Mesendoderm (in vitro differentiated cells): ENCODE results near the gene PARD3B. TPM values are rescaled to one million over a fixed set of nuclear protein-coding genes. Genes with fewer than 3 reads are reported as not detected.

Experiments used
- DNase-seq: peaks from one replicate; pipeline ENCODE4 v3.0.0; 2013
- H2AK5ac ChIP-seq: 2 replicates; pipeline ENCODE4 v1.6.1; 2013; ENCODE audit warnings: low read length, inconsistent platforms
- H2BK120ac ChIP-seq: 2 replicates; pipeline ENCODE4 v1.6.1; 2013; ENCODE audit warnings: low read depth, mild to moderate bottlenecking, low read length, moderate library complexity, mixed read lengths
- H2BK15ac ChIP-seq: replicated peaks from 2 replicates; pipeline ENCODE4 v1.6.1; 2013; ENCODE audit warnings: low read depth, mild to moderate bottlenecking, moderate library complexity
- H2BK5ac ChIP-seq: 2 replicates; pipeline ENCODE4 v1.6.1; 2013; ENCODE audit warnings: low read length, inconsistent platforms
- H3K18ac ChIP-seq: 2 replicates; pipeline ENCODE4 v1.6.1; 2013; ENCODE audit warnings: mild to moderate bottlenecking, low read length, mixed read lengths
- H3K23ac ChIP-seq: one replicate; pipeline ENCODE4 v1.6.1; 2013; ENCODE audit warnings: low read length
- H3K27ac ChIP-seq: 2 replicates; pipeline ENCODE4 v1.5.1; 2013; ENCODE audit warnings: low read depth, mild to moderate bottlenecking, inconsistent platforms, low read length, moderate library complexity
- H3K27me3 ChIP-seq: 2 replicates; pipeline ENCODE4 v1.6.1; 2013; ENCODE audit warnings: low read length, control low read depth, mild to moderate bottlenecking, inconsistent platforms; ENCODE audit not compliant: insufficient read depth, poor library complexity
- H3K36me3 ChIP-seq: 2 replicates; pipeline ENCODE4 v1.6.1; 2013; ENCODE audit warnings: low read length, inconsistent platforms; ENCODE audit not compliant: control insufficient read depth, insufficient read depth
- H3K4ac ChIP-seq: one replicate; pipeline ENCODE4 v1.6.1; 2013; ENCODE audit warnings: low read depth, mild to moderate bottlenecking, low read length, moderate library complexity
- H3K4me1 ChIP-seq: 2 replicates; pipeline ENCODE4 v1.6.1; 2013; ENCODE audit warnings: low read depth, low read length, inconsistent platforms; ENCODE audit not compliant: control insufficient read depth
- H3K4me2 ChIP-seq: 2 replicates; pipeline ENCODE4 v1.6.1; 2013; ENCODE audit warnings: low read length
- H3K4me3 ChIP-seq: 2 replicates; pipeline ENCODE4 v1.5.1; 2013; ENCODE audit warnings: mild to moderate bottlenecking, low read length
- H3K56ac ChIP-seq: one replicate; pipeline ENCODE4 v1.6.1; 2013; ENCODE audit warnings: low read length
- H3K79me1 ChIP-seq: 2 replicates; pipeline ENCODE4 v1.6.1; 2013; ENCODE audit warnings: low read length, inconsistent platforms
- H3K79me2 ChIP-seq: 2 replicates; pipeline ENCODE4 v1.6.1; 2013; ENCODE audit warnings: mild to moderate bottlenecking, low read length; ENCODE audit not compliant: control insufficient read depth, insufficient read depth
- H3K9ac ChIP-seq: 2 replicates; pipeline ENCODE4 v1.6.1; 2013; ENCODE audit warnings: low read length, inconsistent platforms
- H4K5ac ChIP-seq: one replicate; pipeline ENCODE4 v1.6.1; 2013; ENCODE audit warnings: low read length
- H4K8ac ChIP-seq: one replicate; pipeline ENCODE4 v1.6.1; 2013; ENCODE audit warnings: low read depth, mild to moderate bottlenecking, control low read depth, low read length, moderate library complexity
- WGBS: extraction: QIAGEN DNeasy Blood & Tissue Kit; methylation state at CpG from one replicate; pipeline ENCODE4 v1.1.7; 2013; ENCODE audit warnings: low lambda C conversion rate, missing lambda C conversion rate; ENCODE audit not compliant: insufficient coverage; ENCODE audit errors: extremely low coverage; 5-methylcytosine and 5-hydroxymethylcytosine counted together
- polyA plus RNA-seq, 2 experiments: library from polyadenylated mRNA; stranded (reverse); fragments of 200-250 nt; gene quantifications; one replicate each; pipeline ENCODE4 v1.2.3, GENCODE V29; 2013

Gene PARD3B
- polyA plus RNA-seq (2013, experiment 1 of 2), result 1.0 TPM
- polyA plus RNA-seq (2013, experiment 2 of 2), result 0.92 TPM

DNA sequence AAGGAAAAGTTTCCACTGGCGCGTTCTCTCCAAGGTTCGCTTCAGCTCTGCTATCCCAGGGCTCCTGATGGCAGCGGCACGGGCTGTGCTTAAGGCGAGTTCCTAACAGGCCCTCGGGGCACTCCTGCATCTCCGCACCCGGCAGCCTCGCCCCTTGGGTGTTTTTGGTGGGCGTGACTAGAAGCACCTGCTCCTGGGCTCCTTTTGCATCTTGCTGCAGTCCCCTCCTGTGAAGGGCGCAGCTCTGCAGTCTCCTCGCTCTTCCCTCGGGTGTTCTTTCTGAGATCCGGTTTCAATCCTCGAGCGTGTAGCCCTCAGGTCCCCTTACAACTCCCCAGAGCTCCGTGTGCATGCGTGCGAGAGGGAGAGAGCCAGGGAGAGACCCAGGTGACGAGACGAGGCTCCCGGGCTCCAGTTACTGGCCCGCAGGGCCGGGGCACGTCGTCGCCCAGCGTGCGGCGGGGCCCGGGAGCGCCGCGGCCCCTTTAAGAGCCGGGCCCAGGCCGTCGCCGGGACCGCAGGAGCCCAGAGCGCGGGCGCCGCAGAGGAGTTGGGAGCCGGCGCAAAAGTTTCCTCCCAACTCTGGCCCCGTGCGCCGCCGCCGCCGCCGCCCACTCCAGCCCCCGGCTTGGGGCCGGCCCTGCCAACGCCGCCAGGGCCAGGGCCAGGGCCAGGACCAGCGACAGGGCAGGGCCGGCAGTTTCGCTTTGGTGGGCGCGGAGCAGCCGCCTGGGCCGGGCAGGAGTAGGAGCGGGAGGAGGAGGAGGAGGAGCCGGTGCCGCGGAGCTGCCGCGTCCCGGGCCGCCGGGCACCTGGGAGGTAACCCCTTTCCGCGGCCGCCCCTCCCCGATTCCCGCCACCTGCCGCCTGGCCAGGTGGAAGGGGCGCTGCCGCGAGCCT is at the start of gene PARD3B:
Gene PARD3B (plus strand): TSS at position 515 of the 900 bp plus-strand sequence. CDS start 525 bp downstream, outside the sequence.
- Histone ChIP-seq H3K4me1 (no peaks in the 10 kb centered on the region), H3K4me2 (peak within 1 kb of the TSS; percentile 79), H3K36me3 (no peaks in the 10 kb centered on the region), H2BK15ac (no peak within 1 kb of the TSS), H3K27me3 (peaks cover 4% of the 10 kb centered on the region), H2BK120ac (no peak within 1 kb of the TSS), H3K9ac (peak within 1 kb of the TSS; percentile 54), H3K18ac (peak within 1 kb of the TSS; percentile 55), H3K4me3 (peak within 1 kb of the TSS; percentile 42), H3K23ac (no peak within 1 kb of the TSS), H4K8ac (no peak within 1 kb of the TSS), H2AK5ac (no peak within 1 kb of the TSS), H3K56ac (peak within 1 kb of the TSS; percentile 79), H3K79me1 (no peaks in the 10 kb centered on the region), H4K5ac (no peak within 1 kb of the TSS), H3K27ac (no peak within 1 kb of the TSS), H3K79me2 (no peaks in the 10 kb centered on the region), H2BK5ac (no peak within 1 kb of the TSS), H3K4ac (no peak within 1 kb of the TSS)
- peak; percentile 77 for DNase-seq
- no CpG with 5 or more reads among the region's 82 CpGs for WGBS

DNA sequence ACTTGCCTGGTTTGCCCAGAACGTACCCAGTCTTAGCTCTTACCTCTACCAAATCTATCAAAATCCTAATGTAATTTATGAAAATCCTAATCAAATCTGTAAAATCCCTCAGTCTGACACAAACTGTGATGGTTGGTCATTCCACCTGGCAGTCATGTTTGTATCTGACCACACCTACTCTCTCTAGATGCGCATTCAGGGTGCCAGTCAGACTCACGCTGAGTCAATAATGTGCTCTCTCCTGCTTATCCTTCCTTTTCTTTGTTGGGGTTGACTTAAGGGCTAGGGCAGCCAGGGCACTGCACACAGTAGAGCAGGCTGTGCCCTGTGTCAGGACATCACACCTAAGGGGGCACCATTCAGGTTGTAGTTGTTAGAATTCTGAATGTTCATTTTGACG is 48.5 kb upstream of the PARD3B start:
- Histone ChIP-seq H3K9ac (no peak overlapping the region), H3K23ac (no peak overlapping the region), H3K4me2 (no peak overlapping the region), H3K56ac (no peak overlapping the region), H3K4ac (no peak overlapping the region), H2BK15ac (no peak overlapping the region), H3K18ac (no peak overlapping the region), H2AK5ac (no peak overlapping the region), H2BK120ac (no peak overlapping the region), H3K27ac (no peak overlapping the region), H4K8ac (no peak overlapping the region), H3K4me1 (peaks cover 2% of the 10 kb centered on the region), H3K4me3 (no peak overlapping the region), H3K79me2 (no peaks in the 10 kb centered on the region), H2BK5ac (no peak overlapping the region), H3K27me3 (no peaks in the 10 kb centered on the region), H3K79me1 (no peaks in the 10 kb centered on the region), H4K5ac (no peak overlapping the region), H3K36me3 (no peaks in the 10 kb centered on the region)
- peak; percentile 6 for DNase-seq
- no CpG with 5 or more reads among the region's 4 CpGs for WGBS

DNA sequence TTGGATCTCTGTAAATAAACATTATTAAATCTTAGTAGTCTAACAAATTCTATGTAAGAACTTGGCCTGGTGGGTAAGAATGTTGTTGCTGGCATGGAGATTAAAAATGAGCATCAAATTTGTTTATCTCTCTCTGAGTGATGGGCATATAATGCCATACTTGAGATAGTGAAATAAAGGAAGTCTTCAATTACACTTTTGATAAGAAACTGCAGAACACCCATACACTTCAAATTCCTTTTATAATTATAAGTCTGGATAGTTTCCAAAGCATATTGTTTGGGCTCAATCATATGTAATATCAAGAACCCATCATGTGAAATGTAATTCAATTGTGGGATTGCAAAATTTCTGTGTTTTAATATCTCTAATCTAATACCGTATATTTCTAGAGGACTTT is 47.4 kb upstream of the PARD3B start:
- Histone ChIP-seq H2BK5ac (no peak overlapping the region), H3K4me2 (no peak overlapping the region), H3K9ac (no peak overlapping the region), H4K5ac (no peak overlapping the region), H3K79me2 (no peaks in the 10 kb centered on the region), H2BK120ac (no peak overlapping the region), H2AK5ac (no peak overlapping the region), H3K79me1 (no peaks in the 10 kb centered on the region), H3K27me3 (no peaks in the 10 kb centered on the region), H3K23ac (no peak overlapping the region), H3K4me3 (no peak overlapping the region), H3K4me1 (peaks cover 2% of the 10 kb centered on the region), H3K4ac (no peak overlapping the region), H2BK15ac (no peak overlapping the region), H3K36me3 (no peaks in the 10 kb centered on the region), H4K8ac (no peak overlapping the region), H3K18ac (no peak overlapping the region), H3K56ac (no peak overlapping the region), H3K27ac (no peak overlapping the region)
- no CpG with 5 or more reads among the region's 1 CpG for WGBS
- no peak for DNase-seq

GRCh38 chr2:204498291-204498690 is 47.0 kb upstream of the PARD3B start:
- no peak overlapping the region for H3K18ac ChIP-seq
- no CpG with 5 or more reads among the region's 3 CpGs for WGBS
- H2BK120ac ChIP-seq, result no peak overlapping the region
- H3K4me2 ChIP-seq, result no peak overlapping the region
- no peak overlapping the region for H2AK5ac ChIP-seq
- H3K79me2 ChIP-seq, result no peaks in the 10 kb centered on the region
- no peaks in the 10 kb centered on the region for H3K79me1 ChIP-seq
- no peak overlapping the region for H2BK15ac ChIP-seq
- H4K5ac ChIP-seq, result no peak overlapping the region
- DNase-seq, result no peak
- H3K27me3 ChIP-seq, result no peaks in the 10 kb centered on the region
- no peak overlapping the region for H3K4me3 ChIP-seq
- H2BK5ac ChIP-seq, result no peak overlapping the region
- no peak overlapping the region for H3K23ac ChIP-seq
- no peaks in the 10 kb centered on the region for H3K36me3 ChIP-seq
- no peak overlapping the region for H3K27ac ChIP-seq
- H4K8ac ChIP-seq, result no peak overlapping the region
- peaks cover 2% of the 10 kb centered on the region for H3K4me1 ChIP-seq
- H3K56ac ChIP-seq, result no peak overlapping the region
- H3K9ac ChIP-seq, result no peak overlapping the region
- no peak overlapping the region for H3K4ac ChIP-seq

- H3K4me2 ChIP-seq, result no peak overlapping the region
- H3K9ac ChIP-seq, result no peak overlapping the region
- H3K36me3 ChIP-seq, result no peaks in the 10 kb centered on the region
- no peak overlapping the region for H2AK5ac ChIP-seq
- no peak overlapping the region for H2BK15ac ChIP-seq
- H3K18ac ChIP-seq, result no peak overlapping the region
- DNase-seq, result no peak
- no peaks in the 10 kb centered on the region for H3K4me1 ChIP-seq
- H3K4me3 ChIP-seq, result no peak overlapping the region
- no peak overlapping the region for H2BK120ac ChIP-seq
- no peak overlapping the region for H4K5ac ChIP-seq
- H3K56ac ChIP-seq, result no peak overlapping the region
- no peaks in the 10 kb centered on the region for H3K27me3 ChIP-seq
- H2BK5ac ChIP-seq, result no peak overlapping the region
- no peak overlapping the region for H3K27ac ChIP-seq
- H4K8ac ChIP-seq, result no peak overlapping the region
- no peak overlapping the region for H3K23ac ChIP-seq
- no peak overlapping the region for H3K4ac ChIP-seq
- no peaks in the 10 kb centered on the region for H3K79me1 ChIP-seq
- no CpG with 5 or more reads among the region's 2 CpGs for WGBS
- H3K79me2 ChIP-seq, result no peaks in the 10 kb centered on the region
Observed at GRCh38 chr2:204503869-204504268, 41.4 kb upstream of the PARD3B start.
